Small intestine (tissue), 7 donors: ENCODE data around the gene PBX4. TPM values are rescaled to one million over a fixed set of nuclear protein-coding genes. Genes with fewer than 3 reads are reported as not detected.
"Not testable (repeated sequence)": the region's sequence is repeated elsewhere in the genome, so short reads cannot be mapped to it uniquely, and the experiment has no call there.

Experiments used
- DNase-seq, 2 donors: peaks; one replicate each; pipeline versions ENCODE4 v3.0.0 to v3.0.0-alpha.2; 2013
- FAIRE-seq: peaks from 2 replicates; lab custom pipeline; 2012; peaks lifted over from hg19 to GRCh38; lab: Jason Lieb, UNC
- H3K27ac ChIP-seq, 3 donors: one replicate each; pipeline ENCODE4 v1.5.1; 2013; ENCODE audit warnings: low read length in 2 of 3, mild to moderate bottlenecking in 2 of 3, control low read depth in 1 of 3, inconsistent platforms in 1 of 3, low read depth in 1 of 3, moderate library complexity in 1 of 3
- H3K27me3 ChIP-seq, 3 donors: one replicate each; pipeline ENCODE4 v1.6.1; 2013; ENCODE audit warnings: low read length in 3 of 3, inconsistent platforms in 1 of 3; ENCODE audit not compliant: control insufficient read depth in 3 of 3, insufficient read depth in 3 of 3
- H3K36me3 ChIP-seq, 3 donors: one replicate each; pipeline ENCODE4 v1.6.1; 2013; ENCODE audit warnings: low read length in 3 of 3, inconsistent platforms in 1 of 3, low read depth in 1 of 3, mild to moderate bottlenecking in 1 of 3, moderate library complexity in 1 of 3; ENCODE audit not compliant: control insufficient read depth in 3 of 3, insufficient read depth in 2 of 3
- H3K4me1 ChIP-seq, 3 donors: one replicate each; pipeline ENCODE4 v1.6.1; 2013; ENCODE audit warnings: low read length in 2 of 3, inconsistent platforms in 1 of 3, low read depth in 1 of 3, mild to moderate bottlenecking in 1 of 3, moderate library complexity in 1 of 3; ENCODE audit not compliant: control insufficient read depth in 3 of 3, insufficient read depth in 2 of 3
- H3K4me3 ChIP-seq, 3 donors: one replicate each; pipeline ENCODE4 v1.5.1; 2013; ENCODE audit warnings: low read length in 3 of 3, control low read depth in 1 of 3, inconsistent platforms in 1 of 3, low read depth in 1 of 3, mild to moderate bottlenecking in 1 of 3, moderate library complexity in 1 of 3
- H3K9me3 ChIP-seq, 2 donors: one replicate each; pipeline ENCODE4 v1.6.1; 2013; ENCODE audit warnings: low read depth in 1 of 2, low read length in 1 of 2; ENCODE audit not compliant: control insufficient read depth in 2 of 2, insufficient read depth in 1 of 2
- WGBS, 3 donors: extraction: QIAGEN DNeasy Blood & Tissue Kit; methylation state at CpG; one replicate each; pipeline ENCODE4 v1.1.7; 2013; 5-methylcytosine and 5-hydroxymethylcytosine counted together
- polyA plus RNA-seq, 4 donors: library from polyadenylated mRNA; stranded (reverse) in 3 of 4; unstranded in 1 of 4; fragments of 200-250 nt in 3 of 4; fragments of 120-200 nt in 1 of 4; gene quantifications; one replicate each; pipeline versions ENCODE4 v1.2.1 to v1.2.3, GENCODE V29; 2013
- donor health status: healthy with polysubstance abuse.
- donor health status: control.
- donor health status: control.
- donor health status: Bipolar disorder and iron deficiency.
- donor health status: healthy.

PBX4 gene
- polyA plus RNA-seq, 4 donors: 0.81 to 2.5 (median 1.4) TPM

- no peak for DNase-seq
- no peak overlapping the region for H3K27ac ChIP-seq
- 87 to 90% (median 88%) methylated on average over 10 of the region's 10 CpGs for whole genome bisulfite sequencing, 3 donors
- no peak overlapping the region for H3K4me3 ChIP-seq
- H3K9me3 ChIP-seq: no peaks in the 10 kb centered on the region
- peaks cover 0 to 5% (median 0%) of the 10 kb centered on the region in 3 donors for H3K4me1 ChIP-seq
- H3K27me3 ChIP-seq: peaks cover 0 to 2% (median 0%) of the 10 kb centered on the region in 3 donors
- no peaks in the 10 kb centered on the region for H3K36me3 ChIP-seq
- no peak for FAIRE-seq
Observed at GRCh38 chr19:19610376-19611202, 7.9 kb downstream of the PBX4 start.

GRCh38 chr19:19606686-19607085, 11.8 kb downstream of the PBX4 start:
- H3K27me3 ChIP-seq, H3K4me3 ChIP-seq, H3K4me1 ChIP-seq, FAIRE-seq, H3K9me3 ChIP-seq, H3K36me3 ChIP-seq, DNase-seq: not testable (repeated sequence)
- peak overlapping the region; percentile 39 to 94 (median 93) for H3K27ac ChIP-seq
- 64 to 88% (median 77%) methylated on average over 8 of the region's 8 CpGs for WGBS, 3 donors

- H3K4me1 ChIP-seq: peaks cover 0 to 5% (median 3%) of the 10 kb centered on the region in 3 donors
- FAIRE-seq: no peak
- WGBS, 3 donors: 0 to 43% (median 40%) methylated on average over 1 of the region's 1 CpG
- no peaks in the 10 kb centered on the region for H3K36me3 ChIP-seq
- H3K4me3 ChIP-seq: no peak overlapping the region
- H3K9me3 ChIP-seq: no peaks in the 10 kb centered on the region
- no peaks in the 10 kb centered on the region for H3K27me3 ChIP-seq
- peak; percentile 74 to 96 for DNase-seq
- H3K27ac ChIP-seq: peak overlapping the region; percentile 39 to 94 (median 93)
Observed at GRCh38 chr19:19606021-19606420, 12.5 kb downstream of the PBX4 start.

GRCh38 chr19:19602713-19603324, 15.7 kb downstream of the PBX4 start:
- no peaks in the 10 kb centered on the region for H3K36me3 ChIP-seq
- DNase-seq (no peak), FAIRE-seq (no peak)
- H3K4me1 ChIP-seq: peaks cover 0 to 5% (median 3%) of the 10 kb centered on the region in 3 donors
- WGBS, 3 donors: 55 to 66% (median 57%) methylated on average over 3 of the region's 3 CpGs
- no peaks in the 10 kb centered on the region for H3K27me3 ChIP-seq
- peak overlapping the region in 1 of 3 donors; percentile 61 for H3K27ac ChIP-seq
- H3K9me3 ChIP-seq: no peaks in the 10 kb centered on the region
- H3K4me3 ChIP-seq: no peak overlapping the region

GRCh38 chr19:19602136-19602712, 16.3 kb downstream of the PBX4 start:
- Histone ChIP-seq H3K27ac (peak overlapping the region in 1 of 3 donors; percentile 61), H3K9me3 (no peaks in the 10 kb centered on the region), H3K4me3 (no peak overlapping the region), H3K36me3 (no peaks in the 10 kb centered on the region), H3K27me3 (no peaks in the 10 kb centered on the region), H3K4me1 (peaks cover 0 to 5% (median 3%) of the 10 kb centered on the region in 3 donors)
- WGBS, 3 donors: 19 to 56% (median 43%) methylated on average over 9 of the region's 9 CpGs
- FAIRE-seq (no peak), DNase-seq (peak in 1 of 2 donors; percentile 77)

GRCh38 chr19:19600793-19601330, 17.6 kb downstream of the PBX4 start:
- Histone ChIP-seq H3K27me3 (no peaks in the 10 kb centered on the region), H3K36me3 (no peaks in the 10 kb centered on the region), H3K27ac (no peak overlapping the region), H3K9me3 (no peaks in the 10 kb centered on the region), H3K4me1 (peaks cover 0 to 3% (median 0%) of the 10 kb centered on the region in 3 donors), H3K4me3 (no peak overlapping the region)
- FAIRE-seq (no peak), DNase-seq (no peak)
- WGBS, 3 donors: 67 to 86% (median 72%) methylated on average over 1 of the region's 1 CpG

- not testable (repeated sequence) for H3K4me3 ChIP-seq, H3K4me1 ChIP-seq, H3K36me3 ChIP-seq, H3K27me3 ChIP-seq, H3K9me3 ChIP-seq, DNase-seq, FAIRE-seq
- WGBS, 3 donors: 70 to 89% (median 88%) methylated on average over 19 to 20 of the region's 20 CpGs
- peak overlapping the region in 2 of 3 donors; percentile 25 to 84 for H3K27ac ChIP-seq
Observed at GRCh38 chr19:19598728-19599451, 19.6 kb downstream of the PBX4 start.
